HG03571 (cell line): Measurements from ENCODE around the gene WNT9B.

Experiments
- ATAC-seq: cut with Tn5 transposase; IDR thresholded peaks from one replicate; pipeline ENCODE4 v1.9.1; 2021; ENCODE audit not compliant: unreplicated experiment

Gene WNT9B, protein sequence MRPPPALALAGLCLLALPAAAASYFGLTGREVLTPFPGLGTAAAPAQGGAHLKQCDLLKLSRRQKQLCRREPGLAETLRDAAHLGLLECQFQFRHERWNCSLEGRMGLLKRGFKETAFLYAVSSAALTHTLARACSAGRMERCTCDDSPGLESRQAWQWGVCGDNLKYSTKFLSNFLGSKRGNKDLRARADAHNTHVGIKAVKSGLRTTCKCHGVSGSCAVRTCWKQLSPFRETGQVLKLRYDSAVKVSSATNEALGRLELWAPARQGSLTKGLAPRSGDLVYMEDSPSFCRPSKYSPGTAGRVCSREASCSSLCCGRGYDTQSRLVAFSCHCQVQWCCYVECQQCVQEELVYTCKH

DNA sequence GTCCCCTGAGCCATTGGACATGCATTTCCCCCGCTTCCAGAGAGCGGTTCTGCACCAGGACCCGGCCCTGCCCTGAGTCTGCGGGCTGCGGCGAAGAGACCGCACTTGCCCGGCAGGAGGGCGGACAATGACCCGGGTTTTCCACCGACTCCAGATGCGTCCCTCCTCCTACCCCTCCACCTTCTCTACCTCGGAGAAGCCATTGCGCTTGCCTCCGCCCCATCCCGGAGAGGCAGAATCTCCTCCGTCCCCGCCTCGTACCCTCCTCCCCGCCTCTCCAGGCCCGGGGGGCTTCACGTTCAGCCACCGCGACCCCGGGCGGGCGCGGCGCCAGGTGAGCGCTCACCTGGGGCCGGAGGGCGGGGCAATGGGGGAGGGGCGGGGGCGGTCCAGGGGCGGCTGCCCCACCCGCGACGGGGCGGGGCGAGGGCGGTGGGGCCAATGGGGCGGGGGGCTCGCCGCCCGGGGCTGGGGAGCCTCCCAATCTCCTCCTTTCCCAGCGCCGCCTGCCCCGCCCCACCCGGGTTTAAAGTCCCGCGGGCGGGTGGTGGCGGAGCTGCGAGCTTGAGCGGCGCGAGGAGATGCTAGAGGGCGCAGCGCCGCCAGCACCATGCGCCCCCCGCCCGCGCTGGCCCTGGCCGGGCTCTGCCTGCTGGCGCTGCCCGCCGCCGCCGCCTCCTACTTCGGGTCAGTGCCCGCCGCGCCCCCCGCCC, at the start of gene WNT9B:
WNT9B (plus strand) TSS at position 555 of the 713 bp plus-strand sequence; CDS start at position 611, 56 bp downstream.
- no peak for ATAC-seq

DNA sequence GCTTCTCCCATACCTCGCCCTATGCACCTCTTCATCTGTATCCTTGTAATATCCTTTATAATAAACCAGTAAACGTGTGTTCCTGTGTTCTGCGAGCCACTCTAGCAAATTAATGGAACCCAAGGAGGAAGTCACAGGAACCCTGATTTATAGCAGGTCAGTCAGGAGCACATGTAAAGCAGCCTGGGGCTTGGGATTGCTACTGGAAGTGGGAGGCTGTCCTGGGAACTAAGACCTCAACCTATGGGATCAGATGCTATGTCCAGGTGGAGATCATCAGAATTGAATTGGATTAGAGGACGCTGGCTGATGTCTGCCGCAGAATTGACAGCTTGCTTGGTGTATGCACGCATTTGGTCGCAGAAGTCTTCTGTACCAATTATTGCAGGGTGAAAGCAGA, 48.6 kb upstream of the WNT9B start:
- ATAC-seq = no peak

DNA sequence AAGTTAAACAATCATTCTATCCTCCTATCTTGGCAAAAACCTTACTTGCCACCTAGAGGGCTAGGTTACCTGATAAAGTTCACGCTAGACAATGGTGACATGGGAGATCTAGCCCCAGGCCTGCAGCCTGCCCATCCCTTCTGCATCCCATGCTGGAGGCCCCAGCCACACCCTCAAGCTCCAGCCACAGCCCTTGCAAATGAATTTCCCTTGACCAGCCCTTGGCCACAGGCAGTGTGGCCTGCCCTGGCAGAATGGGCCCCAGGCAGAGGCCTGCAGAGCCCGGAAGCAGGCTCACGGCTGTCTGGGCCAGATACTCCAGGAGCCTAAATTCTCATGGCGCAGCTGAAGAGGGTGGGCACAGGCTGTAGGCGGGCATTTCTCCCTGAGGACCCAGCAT, 47.8 kb upstream of the WNT9B start:
- no peak for ATAC-seq

DNA sequence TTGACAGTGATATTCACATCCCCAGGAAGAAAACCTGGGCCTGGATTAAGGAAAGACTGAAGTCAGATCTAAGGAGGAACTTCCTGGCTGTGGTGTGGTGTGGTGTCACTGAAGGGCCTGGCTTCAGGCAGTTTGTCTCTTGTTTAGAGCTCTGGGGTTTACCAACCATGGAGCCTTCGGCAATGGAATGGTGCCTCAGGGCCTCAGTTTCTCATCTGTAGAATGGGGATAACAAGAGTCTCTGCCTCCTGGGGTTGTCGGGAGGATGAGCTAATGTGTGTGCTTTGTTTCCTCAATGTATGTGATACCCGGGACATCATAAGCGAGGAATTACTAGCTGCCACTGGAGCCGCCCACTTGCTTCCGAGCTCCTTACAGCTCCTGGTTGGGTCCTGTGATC, 45.6 kb upstream of the WNT9B start:
- no peak for ATAC-seq

DNA sequence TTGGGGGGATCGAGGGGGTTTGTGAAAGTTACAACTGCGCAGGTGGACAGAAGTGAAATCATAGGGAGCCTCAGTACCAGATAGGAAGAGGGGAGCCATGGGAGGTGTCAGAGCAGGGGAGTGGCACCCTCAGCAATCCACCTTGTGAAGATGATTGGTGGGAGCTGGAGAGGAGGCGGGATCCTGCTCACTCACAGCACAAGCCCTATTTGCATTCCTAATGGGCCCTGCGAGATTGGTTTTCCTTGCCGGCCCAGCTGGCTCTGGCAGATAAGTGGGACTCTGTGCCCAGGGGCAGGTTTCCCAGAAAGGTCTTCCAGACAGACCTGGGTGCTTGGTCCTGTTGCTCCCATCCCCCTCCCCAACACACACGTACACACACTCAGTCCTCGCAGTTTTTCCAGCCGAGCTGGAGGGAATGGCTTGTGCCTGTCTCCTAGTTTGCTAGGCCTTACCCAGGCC, 42.2 kb upstream of the WNT9B start:
- no peak for ATAC-seq

DNA sequence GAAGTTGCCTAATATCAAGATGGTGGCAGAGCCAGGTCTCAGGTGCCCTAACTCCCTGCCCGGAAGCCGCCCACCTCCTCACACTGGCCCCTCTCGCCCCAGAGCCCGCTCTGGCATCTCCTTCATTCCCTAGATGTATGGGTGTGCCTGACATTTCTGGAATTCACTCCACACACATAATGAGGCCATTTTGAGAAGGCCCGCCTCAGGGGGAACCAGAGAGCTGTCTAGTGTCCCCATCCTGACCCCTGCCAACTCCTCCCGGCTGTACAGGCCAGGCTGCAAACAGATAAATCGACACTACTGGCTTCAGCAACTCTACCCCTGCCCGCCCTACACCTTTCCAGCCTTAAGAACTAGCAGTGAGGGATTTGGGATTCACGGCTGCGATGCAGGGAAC, 40.5 kb upstream of the WNT9B start:
- ATAC-seq = no peak

DNA sequence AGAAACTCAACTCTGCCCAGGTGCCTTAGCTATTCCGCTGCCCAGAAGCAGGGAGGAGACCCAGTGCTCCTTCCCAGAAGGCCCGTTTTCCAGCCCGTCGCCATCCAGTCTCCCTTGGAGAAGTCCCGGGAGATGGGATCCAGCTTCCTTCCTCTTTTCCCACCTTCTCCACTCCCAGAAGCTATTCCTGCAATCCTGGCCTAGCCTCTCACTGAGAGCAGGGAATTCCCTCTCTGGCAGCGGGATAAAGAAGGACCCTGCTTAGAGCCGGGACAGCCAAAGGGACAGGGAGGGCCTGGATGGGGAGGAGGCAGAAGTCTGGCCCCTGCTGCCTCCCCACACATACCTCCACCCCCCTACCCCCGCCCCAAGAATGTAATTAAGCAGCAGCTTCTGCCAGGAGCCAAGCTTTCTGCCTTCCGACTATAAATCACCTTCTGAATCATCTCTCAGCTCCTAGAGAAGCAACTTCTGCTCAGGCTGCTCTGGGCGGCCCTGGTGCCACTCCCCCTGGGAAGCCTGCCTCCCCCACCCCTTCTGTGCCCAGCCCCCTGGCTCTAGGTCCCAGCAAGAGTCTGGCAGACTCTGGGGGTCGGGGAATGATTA, 39.3 kb upstream of the WNT9B start:
- ATAC-seq = no peak

DNA sequence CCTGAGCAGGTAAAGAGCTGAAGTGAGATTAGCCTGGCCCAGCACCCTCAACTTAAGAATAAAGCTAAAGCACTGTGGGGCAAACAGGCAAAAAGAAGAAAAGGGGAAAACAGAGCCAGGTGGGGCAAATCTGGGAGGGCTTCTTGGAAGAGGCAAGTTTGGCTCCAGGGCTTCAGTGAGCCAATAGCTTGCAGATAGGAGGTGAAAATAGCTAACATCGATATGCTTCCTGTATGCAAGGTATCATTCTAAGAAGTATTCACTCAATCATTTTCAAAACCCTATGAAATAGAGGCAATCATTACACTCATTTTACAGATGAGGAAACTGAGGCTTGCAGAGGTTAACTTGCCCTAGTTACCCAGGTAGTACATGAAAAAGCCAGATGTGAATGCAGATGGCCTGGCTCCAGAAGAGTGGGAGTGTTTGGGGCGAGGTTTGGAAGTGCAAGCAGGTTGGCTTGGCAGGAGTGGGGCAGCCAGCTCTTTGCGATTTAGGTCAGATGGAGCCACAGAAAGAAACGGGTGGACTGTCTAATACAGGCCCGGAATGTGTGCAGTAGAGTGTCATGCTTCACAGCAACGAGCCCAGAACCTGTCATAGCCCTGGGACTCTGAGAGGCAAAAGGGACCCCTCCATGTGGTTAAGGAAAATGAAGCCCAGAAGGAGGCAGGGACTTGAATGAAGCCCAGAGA, 38.6 kb upstream of the WNT9B start:
- ATAC-seq = no peak

DNA sequence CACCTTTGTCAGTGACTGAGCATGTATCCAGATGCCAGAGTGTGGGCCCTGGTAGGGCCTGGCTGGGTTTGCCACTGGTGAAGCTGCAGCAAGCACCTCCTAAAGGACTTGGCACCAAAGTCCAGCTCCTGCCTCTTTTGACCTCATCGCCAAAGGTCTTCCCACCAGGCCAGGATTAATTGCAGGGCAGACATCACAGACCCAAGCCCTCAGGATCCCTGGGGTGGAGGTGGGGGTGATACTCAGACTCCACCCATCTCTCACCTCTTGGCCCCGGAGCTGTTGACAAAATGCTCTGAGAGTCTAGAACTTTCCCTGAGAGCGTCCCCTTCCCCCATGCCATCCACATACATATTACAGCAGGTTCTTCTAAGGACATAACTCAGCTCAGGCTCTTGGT, 37.5 kb upstream of the WNT9B start:
- ATAC-seq = no peak

DNA sequence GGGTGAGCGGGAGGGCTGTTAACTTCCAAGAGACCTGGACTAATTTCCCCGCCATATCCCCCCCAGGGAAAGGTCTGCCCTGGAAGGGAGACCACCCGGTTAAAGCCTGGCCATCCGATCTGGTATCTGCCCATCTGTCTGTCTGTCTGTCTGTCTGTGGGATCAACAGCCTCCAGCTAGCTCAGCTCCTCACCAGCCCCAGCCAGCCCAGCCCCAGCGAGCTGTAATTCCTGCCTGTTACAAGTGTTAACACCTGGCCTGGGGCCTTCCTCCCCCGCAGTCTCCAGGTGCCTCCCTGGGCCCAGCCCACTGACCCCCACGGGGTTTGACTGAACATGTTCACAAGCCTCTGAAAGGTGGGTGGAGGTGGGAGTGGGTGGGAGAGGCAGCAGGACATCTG, 36.9 kb upstream of the WNT9B start:
- ATAC-seq = no peak

DNA sequence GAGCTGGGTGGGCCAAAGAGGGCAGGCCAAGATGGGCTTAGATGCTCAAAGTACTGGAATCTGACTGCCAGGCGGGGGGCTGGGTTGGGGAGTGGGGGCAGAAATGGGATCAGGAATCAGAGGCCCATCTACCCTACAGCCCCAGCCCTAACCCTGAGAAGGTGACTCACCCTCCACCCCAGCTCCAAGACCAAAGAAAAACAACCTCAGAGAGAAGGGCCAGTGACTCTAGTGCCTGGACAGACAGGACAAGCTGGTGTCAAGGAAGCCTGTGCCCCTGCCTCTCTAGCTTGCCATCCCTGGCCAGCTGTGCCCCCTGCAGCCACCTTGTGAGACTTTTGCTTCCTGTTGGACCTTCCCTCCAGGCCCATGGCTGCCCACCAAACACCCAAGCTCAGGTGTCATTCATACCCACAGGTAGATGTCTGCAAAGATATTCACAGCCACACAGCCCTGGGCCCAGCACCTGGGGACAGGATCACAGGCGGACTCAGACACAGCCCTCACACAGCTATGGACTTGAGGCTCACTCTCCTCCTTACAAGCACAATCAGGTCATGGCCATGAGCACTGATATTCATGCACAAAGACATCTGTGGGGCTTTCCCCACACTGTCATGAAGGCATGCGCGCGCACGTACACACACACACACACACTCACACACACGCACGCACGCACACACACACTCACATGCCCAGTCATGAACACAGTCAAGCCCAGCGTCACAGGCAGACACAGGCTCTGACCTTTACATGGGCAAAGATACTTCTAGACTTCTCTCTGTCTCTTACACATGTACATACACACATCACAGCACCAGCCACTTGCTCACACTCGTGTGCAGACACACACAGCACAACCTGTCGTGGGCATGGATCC, 35.7 kb upstream of the WNT9B start:
- ATAC-seq = no peak

DNA sequence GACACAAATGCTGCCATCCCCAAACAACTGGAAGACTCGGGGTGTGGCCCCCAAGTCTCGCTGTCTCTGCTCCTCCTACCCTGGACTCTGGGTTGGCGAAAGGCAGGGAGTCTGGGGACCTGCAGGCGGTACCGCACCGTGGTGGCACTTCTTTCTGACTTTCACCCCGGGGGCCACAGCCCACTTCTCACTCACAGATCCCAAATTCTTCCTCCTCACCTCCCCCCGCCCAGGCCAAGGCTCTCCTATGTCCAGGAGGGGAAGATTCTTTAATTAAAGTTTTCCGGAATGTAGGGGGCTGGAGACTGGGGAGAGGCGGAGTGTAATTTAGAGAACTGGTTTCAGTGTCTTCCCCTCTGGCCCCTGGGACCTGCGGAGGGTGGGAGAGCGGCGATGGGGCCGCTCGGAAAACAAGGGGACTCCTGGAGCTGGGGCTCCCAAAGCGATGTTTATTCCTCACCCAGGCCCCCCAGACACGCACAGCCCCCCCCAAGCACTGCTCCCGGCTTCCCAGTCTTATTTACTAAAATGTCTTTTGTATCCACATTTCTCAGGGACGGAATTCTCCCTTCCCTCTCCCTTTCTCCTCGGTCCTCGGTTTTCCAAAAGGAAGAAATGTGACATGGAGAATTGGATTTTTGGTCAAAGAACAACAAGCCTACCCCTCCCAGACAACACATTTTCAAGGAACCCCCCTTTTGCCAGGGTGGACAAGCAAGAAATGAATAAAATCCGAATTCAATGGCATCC, 34.1 kb upstream of the WNT9B start:
- no peak for ATAC-seq

DNA sequence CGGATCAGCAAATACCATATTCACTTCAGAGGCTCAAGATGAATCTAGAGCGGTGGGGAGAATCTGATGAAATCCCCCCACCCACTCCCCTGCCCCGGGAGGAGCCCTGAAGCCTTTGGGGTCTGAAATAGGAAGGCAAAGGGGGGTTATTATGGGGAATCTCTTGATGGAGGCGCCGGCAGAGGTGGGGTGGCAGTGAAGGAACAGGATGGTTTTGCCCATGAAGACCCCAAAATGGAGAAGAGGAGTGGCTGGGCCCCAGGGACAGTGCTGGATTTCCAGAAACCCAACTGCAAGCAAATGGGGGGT, 33.5 kb upstream of the WNT9B start:
- no peak for ATAC-seq

DNA sequence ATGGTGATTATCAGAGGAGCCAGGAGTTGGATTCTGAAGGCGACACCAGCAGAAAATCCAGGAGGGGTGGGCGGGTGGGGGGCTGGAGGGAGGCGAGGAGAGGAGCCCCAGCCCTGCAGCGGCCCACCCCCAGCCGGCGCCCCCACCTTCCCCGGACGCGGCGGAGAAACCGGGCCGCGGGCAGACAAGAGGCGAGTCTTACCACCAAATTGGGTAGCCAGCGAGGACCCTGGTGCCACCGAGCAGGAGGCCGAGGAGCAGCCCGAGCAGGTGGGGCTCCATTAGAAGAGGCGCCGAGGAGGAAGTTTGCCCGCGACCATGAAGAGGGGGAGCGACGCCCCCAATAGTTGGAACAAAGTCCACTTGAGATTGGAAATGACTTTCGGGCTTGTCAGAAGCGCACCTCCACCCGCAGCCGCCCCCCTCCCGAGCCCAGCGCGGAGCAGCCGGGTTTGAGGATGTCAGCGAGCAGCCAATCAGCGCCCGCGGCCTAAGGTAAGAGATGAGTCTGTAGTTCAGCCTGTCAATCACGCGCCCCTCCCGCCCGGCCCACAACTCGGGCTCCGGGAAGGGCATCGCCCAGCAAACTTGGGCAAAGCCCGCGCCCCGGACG, 33.0 kb upstream of the WNT9B start, which contains the start of gene WNT3:
WNT3 (minus strand) TSS at position 377 of the 613 bp plus-strand sequence; CDS start at position 282, 95 bp downstream.
- ATAC-seq = no peak

DNA sequence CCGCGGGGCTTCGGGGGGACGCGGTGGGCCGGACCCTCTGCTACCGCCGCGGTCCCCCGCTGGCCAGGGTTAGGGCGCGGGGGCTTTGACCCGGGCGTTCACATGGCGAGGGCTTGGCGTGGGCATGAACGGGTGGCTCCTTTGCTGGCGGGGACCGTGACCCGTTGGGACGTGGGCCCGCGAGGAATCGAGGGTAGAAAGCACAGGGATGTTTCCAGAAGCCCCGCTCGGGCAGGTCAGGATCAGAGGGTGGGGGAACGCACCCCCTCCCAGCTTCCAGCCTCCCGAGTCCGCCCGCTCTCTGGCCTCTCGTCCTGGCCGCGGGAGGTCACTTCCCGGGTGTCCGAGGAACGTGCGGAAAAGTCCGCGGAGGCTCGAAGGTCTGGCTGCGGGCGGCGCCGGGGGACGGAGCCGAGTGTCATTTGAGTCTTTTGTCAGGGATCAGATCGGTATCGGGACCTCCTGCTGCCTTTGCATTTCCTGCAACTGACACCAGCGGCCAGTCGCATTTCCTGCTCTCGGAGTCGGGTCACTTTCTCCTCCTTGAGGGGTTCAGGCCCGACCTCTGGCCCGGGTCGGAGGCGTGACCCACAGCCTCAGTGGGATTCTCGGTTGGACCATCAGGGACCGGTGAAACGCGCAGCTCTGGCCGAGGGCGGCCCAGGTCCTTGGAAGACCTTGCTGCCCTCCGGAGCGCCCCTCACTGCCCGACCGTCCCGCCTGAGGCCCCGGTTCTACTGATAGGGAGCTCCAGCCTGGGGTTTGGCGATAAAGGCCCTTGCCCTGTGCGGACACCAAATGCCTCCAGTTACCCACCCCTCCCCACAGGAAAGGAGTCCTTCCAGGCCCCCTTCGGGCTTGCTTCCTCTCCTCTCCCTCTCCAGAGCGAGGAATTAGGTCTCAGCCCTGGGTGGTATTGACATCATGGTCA, 32.2 kb upstream of the WNT9B start:
- ATAC-seq = no peak

DNA sequence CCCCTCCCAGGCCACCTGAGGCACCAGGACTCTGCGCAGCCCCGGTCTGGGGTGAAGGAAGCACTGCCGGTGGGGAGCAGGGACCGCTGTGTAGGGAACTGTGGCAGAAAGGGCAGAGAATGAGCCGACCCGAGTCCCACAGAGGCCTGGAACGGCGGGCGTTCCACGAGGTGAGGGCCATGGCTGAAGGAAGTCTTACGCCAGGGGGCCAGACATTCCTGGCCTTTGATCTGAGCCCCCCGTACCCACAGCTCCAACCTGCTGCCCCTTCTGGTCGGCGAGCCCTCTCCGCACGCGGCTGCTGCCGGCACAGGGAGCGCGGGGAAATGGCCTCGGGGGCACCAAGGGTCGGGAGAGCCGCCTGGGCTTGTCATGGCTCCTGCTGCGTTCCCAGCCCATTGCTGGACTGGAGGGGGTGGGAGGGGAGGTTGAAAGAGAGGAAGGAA, 31.5 kb upstream of the WNT9B start:
- ATAC-seq = no peak

DNA sequence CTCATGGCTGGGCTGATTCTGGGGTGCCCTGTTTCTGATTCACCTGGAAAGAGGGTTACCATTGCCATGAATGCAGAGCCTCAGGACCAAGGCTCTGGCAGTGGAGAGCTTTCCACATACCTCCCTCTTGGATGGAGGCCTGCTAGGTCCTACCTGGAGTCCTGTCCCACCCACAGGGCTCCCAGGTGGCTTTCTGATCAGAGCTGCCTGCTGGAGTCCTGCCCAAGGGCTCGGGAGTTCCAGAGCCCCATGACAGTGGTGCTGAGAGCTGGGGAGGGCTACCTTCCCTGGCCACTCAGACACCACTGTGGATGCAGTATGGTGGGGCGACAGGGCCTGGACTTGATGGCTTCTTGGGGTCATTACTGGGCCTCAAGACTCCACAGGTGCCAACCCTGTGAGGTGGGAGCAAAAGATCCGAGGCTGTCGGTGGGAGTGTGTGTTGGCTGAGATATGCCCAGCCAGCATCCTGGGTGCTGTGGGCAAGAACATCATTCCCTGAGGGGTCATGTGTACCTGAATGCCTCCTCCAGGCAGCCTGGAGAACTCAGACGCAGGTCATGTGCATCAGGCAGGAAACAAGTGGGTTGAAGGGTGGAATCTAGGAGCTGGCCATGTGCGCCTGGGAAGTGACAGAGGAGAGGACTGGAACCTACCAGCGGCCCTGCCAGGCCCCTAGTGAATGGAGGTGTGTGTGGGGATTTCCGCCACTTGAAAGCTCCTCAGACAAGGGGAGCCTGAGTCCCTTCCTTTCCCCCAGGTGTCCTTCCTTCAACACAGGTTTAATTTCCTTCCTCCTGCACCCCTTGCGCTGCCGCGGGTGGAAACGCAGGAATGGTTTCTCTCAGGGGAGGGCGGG, 30.6 kb upstream of the WNT9B start:
- ATAC-seq = no peak
